Neuronal stem cell (in vitro differentiated cells): Measurements from ENCODE around the gene MOG.
A peak's percentile ranks its signal among the peaks of the same experiment; 100 is the strongest.

Source experiments
- DNase-seq: peaks from one replicate; pipeline ENCODE4 v3.0.0-alpha.2; 2013; ENCODE audit warnings: low spot score
- H2AFZ ChIP-seq: one replicate; pipeline ENCODE4 v1.6.1; 2013; ENCODE audit warnings: mild to moderate bottlenecking, low read length, inconsistent platforms
- H2AK5ac ChIP-seq: 2 replicates; pipeline ENCODE4 v1.6.1; 2013; ENCODE audit warnings: low read depth, mild to moderate bottlenecking, inconsistent platforms, low read length, moderate library complexity, mixed read lengths
- H2BK120ac ChIP-seq: 2 replicates; pipeline ENCODE4 v1.6.1; 2013; ENCODE audit warnings: low read depth, mild to moderate bottlenecking, inconsistent platforms, low read length, moderate library complexity, mixed read lengths
- H2BK12ac ChIP-seq: one replicate; pipeline ENCODE4 v1.6.1; 2013; ENCODE audit warnings: low read length, inconsistent platforms
- H2BK15ac ChIP-seq: 2 replicates; pipeline ENCODE4 v1.6.1; 2013; ENCODE audit warnings: mild to moderate bottlenecking, low read length, inconsistent platforms, mixed read lengths
- H2BK5ac ChIP-seq: one replicate; pipeline ENCODE4 v1.6.1; 2013; ENCODE audit warnings: inconsistent platforms, mild to moderate bottlenecking, low read length, moderate library complexity
- H3K14ac ChIP-seq: one replicate; pipeline ENCODE4 v1.6.1; 2013; ENCODE audit warnings: low read length, inconsistent platforms
- H3K18ac ChIP-seq: 2 replicates; pipeline ENCODE4 v1.6.1; 2013; ENCODE audit warnings: low read length, inconsistent platforms
- H3K23ac ChIP-seq: 2 replicates; pipeline ENCODE4 v1.6.1; 2013; ENCODE audit warnings: low read depth, mild to moderate bottlenecking, mixed read lengths, low read length, inconsistent platforms; ENCODE audit not compliant: poor library complexity
- H3K27ac ChIP-seq: replicated peaks from 3 replicates; pipeline ENCODE4 v1.5.1; 2013; ENCODE audit warnings: low read length, inconsistent platforms
- H3K27me3 ChIP-seq, 3 experiments: 2 replicates each; pipeline ENCODE4 v1.6.1; 2013; ENCODE audit warnings: low read length in 3 of 3, mild to moderate bottlenecking in 2 of 3, inconsistent platforms in 1 of 3, low read depth in 1 of 3, mixed read lengths in 1 of 3, moderate library complexity in 1 of 3; ENCODE audit not compliant: control insufficient read depth in 3 of 3, insufficient read depth in 3 of 3
- H3K36me3 ChIP-seq, 2 donors: replicated peaks in 1 of 2; 2 replicates each; pipeline ENCODE4 v1.6.1; 2013; ENCODE audit warnings: low read length in 2 of 2; ENCODE audit not compliant: control insufficient read depth in 2 of 2, insufficient read depth in 2 of 2
- H3K4ac ChIP-seq: 2 replicates; pipeline ENCODE4 v1.6.1; 2013; ENCODE audit warnings: inconsistent platforms, mild to moderate bottlenecking, low read length, moderate library complexity
- H3K4me1 ChIP-seq, 2 donors: 1 replicate in 1 of 2; 2 replicates in 1 of 2; pipeline ENCODE4 v1.6.1; 2013; ENCODE audit warnings: low read length in 2 of 2, low read depth in 1 of 2; ENCODE audit not compliant: control insufficient read depth in 2 of 2, insufficient read depth in 1 of 2
- H3K4me2 ChIP-seq: one replicate; pipeline ENCODE4 v1.6.1; 2013; ENCODE audit warnings: mild to moderate bottlenecking, low read length, inconsistent platforms; ENCODE audit not compliant: insufficient read depth, poor library complexity, severe bottlenecking
- H3K4me3 ChIP-seq, 2 donors: 2 replicates each; pipeline ENCODE4 v1.5.1; 2013; ENCODE audit warnings: low read length in 2 of 2, mild to moderate bottlenecking in 2 of 2, inconsistent platforms in 1 of 2, moderate library complexity in 1 of 2
- H3K79me1 ChIP-seq: one replicate; pipeline ENCODE4 v1.6.1; 2013; ENCODE audit warnings: low read depth, mild to moderate bottlenecking, inconsistent platforms, low read length, moderate library complexity
- H3K9ac ChIP-seq: one replicate; pipeline ENCODE4 v1.6.1; 2013; ENCODE audit warnings: mild to moderate bottlenecking, low read depth, low read length, inconsistent platforms; ENCODE audit not compliant: poor library complexity
- H3K9me3 ChIP-seq, 2 donors: replicated peaks in 1 of 2; 2 replicates each; pipeline versions ENCODE3 to v1.6.1; 2013; ENCODE audit warnings: low read length in 2 of 2, mild to moderate bottlenecking in 2 of 2, inconsistent platforms in 1 of 2, low read depth in 1 of 2, mixed read lengths in 1 of 2, moderate library complexity in 1 of 2; ENCODE audit not compliant: control insufficient read depth in 2 of 2, insufficient read depth in 1 of 2
- H4K8ac ChIP-seq: one replicate; pipeline ENCODE4 v1.6.1; 2013; ENCODE audit warnings: low read depth, mild to moderate bottlenecking, inconsistent platforms, low read length, moderate library complexity
- H4K91ac ChIP-seq: one replicate; pipeline ENCODE4 v1.6.1; 2013; ENCODE audit warnings: low read length, low read depth, mild to moderate bottlenecking, inconsistent platforms; ENCODE audit not compliant: poor library complexity
- WGBS, 2 donors: extraction: QIAGEN DNeasy Blood & Tissue Kit; methylation state at CpG; one replicate each; pipeline ENCODE4 v1.1.7; 2013; ENCODE audit warnings: missing lambda C conversion rate in 2 of 2, mixed read lengths in 1 of 2; ENCODE audit not compliant: insufficient read length in 2 of 2, insufficient replicate concordance in 1 of 2; ENCODE audit errors: extremely low coverage in 2 of 2; 5-methylcytosine and 5-hydroxymethylcytosine counted together

Gene MOG

GRCh38 chr6:29680904-29681303 is 24.0 kb downstream of the MOG start, which contains the start of gene ZFP57:
ZFP57 (minus strand) TSS chr6:29681152; CDS start chr6:29677003, 4,149 bp downstream.
- H3K79me1 ChIP-seq, result no peaks in the 10 kb centered on the region
- H3K4me3 ChIP-seq, result no peak within 1 kb of the TSS
- no peak within 1 kb of the TSS for H3K4me2 ChIP-seq
- no peaks in the 10 kb centered on the region for H3K9me3 ChIP-seq
- H3K18ac ChIP-seq, result peak within 1 kb of the TSS; percentile 74
- no peak within 1 kb of the TSS for H4K8ac ChIP-seq
- peaks cover 0 to 2% of the 10 kb centered on the region in 2 donors for H3K4me1 ChIP-seq
- WGBS, 2 donors, result no CpG with 5 or more reads among the region's 31 CpGs
- H2BK5ac ChIP-seq, result no peak within 1 kb of the TSS
- no peak within 1 kb of the TSS for H3K23ac ChIP-seq
- H3K4ac ChIP-seq, result no peak within 1 kb of the TSS
- H2BK12ac ChIP-seq, result peak within 1 kb of the TSS; percentile 18
- H2AFZ ChIP-seq, result no peak within 1 kb of the TSS
- no peak within 1 kb of the TSS for H2BK120ac ChIP-seq
- H3K14ac ChIP-seq, result no peak within 1 kb of the TSS
- no peaks in the 10 kb centered on the region for H3K36me3 ChIP-seq
- no peak within 1 kb of the TSS for H2BK15ac ChIP-seq
- H4K91ac ChIP-seq, result no peak within 1 kb of the TSS
- H3K27ac ChIP-seq, result no peak within 1 kb of the TSS
- no peak within 1 kb of the TSS for H3K9ac ChIP-seq
- DNase-seq, result no peak
- H2AK5ac ChIP-seq, result peak within 1 kb of the TSS; percentile 61
- peaks cover 0 to 6% (median 0%) of the 10 kb centered on the region in 3 experiments for H3K27me3 ChIP-seq

- H3K9ac ChIP-seq, result no peak overlapping the region
- no CpG with 5 or more reads among the region's 8 CpGs for WGBS, 2 donors
- no peak overlapping the region for H3K4me2 ChIP-seq
These were observed 24.9 kb downstream of the MOG start for GRCh38 chr6:29681811-29682210.

GRCh38 chr6:29685718-29686326 is 28.9 kb downstream of the MOG start:
- Histone ChIP-seq H2BK5ac (no peak overlapping the region), H3K9ac (no peak overlapping the region), H2AFZ (no peak overlapping the region), H3K4ac (no peak overlapping the region), H2BK12ac (no peak overlapping the region), H4K91ac (no peak overlapping the region), H3K14ac (no peak overlapping the region), H3K9me3 (no peaks in the 10 kb centered on the region), H3K23ac (peak overlapping the region; percentile 25), H3K27me3 (peaks cover 0 to 6% (median 0%) of the 10 kb centered on the region in 3 experiments), H2BK120ac (no peak overlapping the region), H3K79me1 (no peaks in the 10 kb centered on the region), H2AK5ac (no peak overlapping the region), H3K27ac (no peak overlapping the region), H3K4me1 (no peaks in the 10 kb centered on the region), H4K8ac (no peak overlapping the region), H3K4me3 (no peak overlapping the region), H2BK15ac (no peak overlapping the region), H3K36me3 (no peaks in the 10 kb centered on the region), H3K18ac (no peak overlapping the region), H3K4me2 (no peak overlapping the region)
- WGBS, 2 donors, result no CpG with 5 or more reads among the region's 15 CpGs
- peak; percentile 33 for DNase-seq

More at GRCh38 chr6:29681811-29682210, 24.9 kb downstream of the MOG start:
- no peak overlapping the region for H2BK12ac ChIP-seq
- H2AK5ac ChIP-seq, result no peak overlapping the region
- no peak overlapping the region for H2BK120ac ChIP-seq
- no peaks in the 10 kb centered on the region for H3K36me3 ChIP-seq
- H3K79me1 ChIP-seq, result no peaks in the 10 kb centered on the region
- H3K23ac ChIP-seq, result no peak overlapping the region
- H3K27me3 ChIP-seq, result peaks cover 0 to 6% (median 0%) of the 10 kb centered on the region in 3 experiments
- H3K4ac ChIP-seq, result no peak overlapping the region
- no peak overlapping the region for H2BK15ac ChIP-seq
- no peak overlapping the region for H2AFZ ChIP-seq
- H3K9me3 ChIP-seq, result no peaks in the 10 kb centered on the region
- H4K8ac ChIP-seq, result no peak overlapping the region
- no peak overlapping the region for H3K18ac ChIP-seq
- H3K27ac ChIP-seq, result no peak overlapping the region
- H3K4me1 ChIP-seq, result peaks cover 0 to 2% of the 10 kb centered on the region in 2 donors
- no peak overlapping the region for H4K91ac ChIP-seq
- DNase-seq, result no peak
- no peak overlapping the region for H3K4me3 ChIP-seq
- H3K14ac ChIP-seq, result no peak overlapping the region
- no peak overlapping the region for H2BK5ac ChIP-seq

- Histone ChIP-seq H2AK5ac (no peak overlapping the region), H3K9me3 (peaks cover 0 to 4% of the 10 kb centered on the region in 2 donors), H3K4me2 (no peak overlapping the region), H3K23ac (no peak overlapping the region), H3K14ac (no peak overlapping the region), H2BK120ac (no peak overlapping the region), H2BK15ac (no peak overlapping the region), H3K9ac (no peak overlapping the region), H2AFZ (no peak overlapping the region), H3K27me3 (no peaks in the 10 kb centered on the region), H3K4me1 (no peaks in the 10 kb centered on the region), H3K4ac (no peak overlapping the region), H3K18ac (no peak overlapping the region), H2BK12ac (no peak overlapping the region), H2BK5ac (no peak overlapping the region), H3K4me3 (no peak overlapping the region), H3K36me3 (no peaks in the 10 kb centered on the region), H4K91ac (no peak overlapping the region), H3K27ac (no peak overlapping the region), H4K8ac (no peak overlapping the region), H3K79me1 (no peaks in the 10 kb centered on the region)
- no CpG with 5 or more reads among the region's 3 CpGs for WGBS, 2 donors
- no peak for DNase-seq
These were observed 37.7 kb downstream of the MOG start for GRCh38 chr6:29694637-29695036.
